Pulmonary artery endothelial cell (primary cell): ENCODE measurements around the gene NOS1AP. TPM values are rescaled to one million over a fixed set of nuclear protein-coding genes. Genes with fewer than 3 reads are reported as not detected.
A peak's percentile ranks its signal among the peaks of the same experiment; 100 is the strongest.

Experiments used
- DNase-seq: peaks from one replicate; pipeline ENCODE4 v3.0.0-alpha.2; 2011; ENCODE audit warnings: low read depth, low spot score
- total RNA-seq: library from RNA; depleted of rRNA; stranded (reverse); fragments of >200 nt; gene quantifications from 2 replicates; pipeline ENCODE4 v1.2.3, GENCODE V29; 2014

Gene NOS1AP
- total RNA-seq, 1 donor from 2014 or later: 0.53 TPM

GRCh38 chr1:162381941-162382750, 312.7 kb downstream of the NOS1AP start:
- no peak for DNase-seq

- no peak for DNase-seq
Observed at GRCh38 chr1:162383091-162383490, 313.6 kb downstream of the NOS1AP start.

- DNase-seq: no peak
Observed at GRCh38 chr1:162383516-162383915, 314.0 kb downstream of the NOS1AP start.

DNA sequence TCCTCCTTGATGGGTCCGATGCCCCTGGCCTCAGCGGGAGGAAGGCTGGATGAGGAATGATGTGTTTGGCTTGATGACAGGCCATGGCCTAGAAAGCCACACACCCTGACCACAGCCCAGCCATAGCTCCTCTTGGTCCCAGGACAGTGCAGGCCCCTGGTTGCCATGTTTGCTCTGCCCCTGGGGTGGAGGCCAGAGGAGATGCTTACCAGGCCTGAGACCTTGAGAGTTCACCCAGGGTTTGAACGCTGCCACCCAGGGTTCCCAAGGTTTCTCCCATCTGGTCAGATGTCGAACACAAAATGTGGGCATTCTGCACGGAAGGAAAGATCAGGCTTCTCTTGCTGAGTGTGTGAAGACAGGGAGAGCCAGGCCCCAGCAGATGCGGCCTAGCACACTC, 314.6 kb downstream of the NOS1AP start:
- DNase-seq: no peak

DNA sequence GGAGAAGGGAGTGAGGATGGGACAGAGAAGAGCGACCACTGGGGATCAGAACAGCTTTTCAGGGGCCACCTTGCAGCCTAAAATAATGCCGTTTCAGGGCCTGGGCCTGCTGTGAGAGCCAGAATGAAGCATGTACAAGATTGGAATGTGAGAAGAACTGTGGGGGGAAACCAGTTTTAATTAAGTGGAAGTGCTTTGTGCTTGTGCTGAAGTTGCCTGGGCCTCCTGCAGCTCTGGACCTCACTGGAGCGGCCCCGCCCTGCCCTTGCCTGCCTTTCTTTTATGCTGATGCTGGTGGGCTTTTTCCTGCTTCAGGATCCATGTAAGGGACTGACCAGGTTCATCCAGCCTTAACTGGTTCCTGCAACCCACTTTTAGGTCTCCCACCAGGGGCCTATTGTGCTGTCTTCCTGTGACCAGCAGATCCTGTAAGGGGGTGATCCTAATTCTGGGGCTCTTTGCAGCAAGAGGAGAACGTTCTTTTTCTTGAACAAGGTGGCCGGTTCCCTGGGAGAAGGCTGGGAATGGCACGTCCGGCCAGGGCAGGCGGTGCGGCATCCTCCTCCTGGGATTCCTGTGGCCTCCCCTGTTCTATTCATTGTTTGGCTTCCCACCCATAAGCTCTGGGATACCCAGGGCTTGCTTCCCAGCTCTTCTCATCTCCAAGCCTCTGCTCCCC, 315.2 kb downstream of the NOS1AP start:
- no peak for DNase-seq

DNA sequence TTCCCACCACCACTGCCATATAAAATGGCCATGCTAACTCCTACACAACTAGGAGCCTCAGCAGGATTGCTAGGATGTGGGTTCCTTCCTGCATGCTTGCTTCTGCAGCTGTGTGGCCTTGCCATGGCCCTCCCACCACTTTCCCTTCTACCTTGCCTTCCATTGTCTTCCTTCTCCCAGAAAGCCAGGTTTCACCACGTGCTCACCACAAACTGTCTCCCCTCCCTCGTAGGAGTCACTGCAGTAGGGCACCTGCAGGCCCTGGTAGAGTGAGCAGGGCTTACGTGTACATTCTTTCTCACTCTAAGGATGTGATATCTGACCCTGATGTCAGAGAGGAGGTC, 315.8 kb downstream of the NOS1AP start:
- DNase-seq: no peak

- no peak for DNase-seq
Observed at GRCh38 chr1:162385702-162386101, 316.2 kb downstream of the NOS1AP start.

- no peak for DNase-seq
Observed at GRCh38 chr1:162386292-162387225, 317.1 kb downstream of the NOS1AP start.

- DNase-seq: no peak
Observed at GRCh38 chr1:162387226-162388082, 318.0 kb downstream of the NOS1AP start.

- DNase-seq: no peak
Observed at GRCh38 chr1:162388083-162388594, 318.6 kb downstream of the NOS1AP start.

DNA sequence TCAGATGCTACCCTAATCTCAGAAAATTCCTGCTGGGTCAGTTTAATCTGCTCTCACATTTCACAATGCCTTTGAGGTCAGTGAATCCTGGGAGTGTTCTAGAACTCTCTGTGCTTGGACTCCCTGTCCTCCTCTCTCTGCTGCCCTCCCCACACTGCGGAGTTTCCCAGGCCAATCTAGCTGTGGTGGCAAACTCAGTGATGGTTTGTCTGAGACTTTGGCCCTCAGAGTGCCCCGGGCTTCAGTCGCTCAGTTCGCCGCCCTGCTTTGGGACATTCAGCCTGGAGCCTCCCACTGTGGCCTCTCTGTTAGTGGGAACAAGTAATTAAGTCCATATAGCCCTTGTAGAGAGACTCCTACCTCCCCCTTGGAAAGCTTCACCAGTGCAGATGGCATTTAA, 319.1 kb downstream of the NOS1AP start:
- no peak for DNase-seq

GRCh38 chr1:162389021-162389818, 319.7 kb downstream of the NOS1AP start:
- DNase-seq: no peak

- DNase-seq: no peak
Observed at GRCh38 chr1:162389971-162390370, 320.5 kb downstream of the NOS1AP start.

DNA sequence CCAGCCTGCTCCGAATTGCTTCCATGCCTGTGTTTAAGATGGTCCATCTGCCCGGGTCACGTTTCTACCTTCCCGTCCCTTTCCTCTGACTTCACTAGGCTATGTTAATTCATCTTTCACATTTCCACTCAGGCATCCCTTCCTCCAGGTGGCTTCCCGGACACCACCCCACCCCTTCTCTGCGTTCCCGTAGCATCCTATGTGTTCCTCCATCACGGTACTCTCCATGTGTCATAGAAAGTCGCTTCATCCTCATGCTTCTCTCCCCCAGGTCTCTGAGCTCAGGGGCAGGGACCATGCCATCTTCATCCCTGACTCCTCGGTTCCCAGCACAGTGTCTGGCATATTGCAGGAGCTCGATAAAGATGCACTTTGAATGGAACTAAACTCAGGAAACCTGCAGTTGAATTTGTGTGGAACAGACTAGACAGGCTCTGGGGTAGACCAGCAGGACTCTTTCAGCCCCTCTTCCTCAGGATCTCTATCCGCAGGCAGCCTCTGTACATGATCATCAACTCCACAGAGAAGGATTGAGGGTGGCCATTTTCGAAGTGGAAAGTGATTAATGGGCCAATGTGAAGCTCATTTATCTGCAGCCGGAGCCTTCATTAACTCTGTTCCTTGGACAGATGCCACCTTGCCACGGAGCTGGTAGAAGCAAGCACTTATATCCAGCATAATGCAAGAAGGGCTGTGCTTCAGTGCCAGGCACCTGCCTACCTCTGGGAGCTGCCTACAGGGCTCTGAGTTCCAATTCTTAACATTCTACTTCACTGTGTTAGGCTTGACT, 321.1 kb downstream of the NOS1AP start:
- no peak for DNase-seq

DNA sequence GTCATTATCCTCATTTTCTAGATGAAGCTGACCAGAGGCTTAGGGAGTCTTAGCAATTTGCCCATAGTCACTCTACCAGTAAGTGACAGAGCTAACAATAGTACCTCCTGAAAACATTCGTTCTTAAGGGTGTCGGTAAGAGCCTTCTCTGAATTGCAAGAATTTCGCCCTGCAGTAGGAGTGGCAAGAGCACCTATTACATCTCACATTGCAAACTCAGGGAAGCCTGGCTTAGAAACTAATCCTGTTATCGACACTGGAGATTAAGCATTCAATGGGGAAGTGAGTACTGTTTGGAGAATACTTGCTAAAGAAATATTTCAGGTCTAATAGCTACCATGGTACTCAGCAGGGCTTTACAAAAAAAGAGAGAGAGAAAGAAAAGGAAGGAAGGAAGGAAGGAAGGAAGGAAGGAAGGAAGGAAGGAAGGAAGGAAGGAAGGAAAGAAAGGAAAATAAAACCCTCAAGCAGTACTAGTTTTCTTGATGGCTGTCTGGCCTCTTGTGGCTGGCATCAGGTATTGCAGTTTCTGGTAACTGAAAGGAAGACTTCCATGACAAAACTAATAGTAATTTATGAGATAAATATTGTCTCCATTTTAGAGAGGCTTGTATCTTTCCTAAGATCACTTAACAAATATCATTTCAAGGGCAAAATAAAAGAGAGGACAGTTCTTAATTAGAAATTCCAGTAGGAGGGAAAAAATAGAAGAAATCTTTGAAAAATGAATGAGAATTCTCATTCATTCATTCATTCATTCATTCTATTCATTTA, 322.5 kb downstream of the NOS1AP start:
- peak; percentile 15 for DNase-seq

GRCh38 chr1:162396201-162396906, 326.9 kb downstream of the NOS1AP start:
- DNase-seq: no peak

DNA sequence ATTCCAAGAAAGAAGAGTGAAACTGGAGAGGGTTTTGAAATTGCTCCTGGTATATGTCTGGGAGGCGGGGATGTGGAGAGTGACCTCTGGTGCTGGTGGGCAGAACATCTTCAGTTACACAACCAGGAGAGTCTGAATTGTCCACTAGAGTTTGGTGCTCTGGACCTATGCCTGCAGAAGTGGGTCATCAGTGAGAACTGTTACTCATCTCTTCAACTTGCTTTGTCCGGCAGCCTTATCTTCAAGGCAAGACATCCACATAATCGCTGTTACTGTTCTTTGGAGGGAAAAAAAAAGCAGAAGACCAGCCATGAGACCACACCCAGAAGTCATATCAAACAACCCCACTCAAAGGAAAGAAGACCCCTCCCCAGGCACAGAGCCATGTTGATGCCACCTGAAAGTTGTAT, 327.6 kb downstream of the NOS1AP start:
- no peak for DNase-seq
